Tibial nerve (tissue), 4 donors: ENCODE data around the gene CDH13.

Source experiments
- EP300 ChIP-seq, 2 donors: sonication (generic); formaldehyde crosslinking; IDR thresholded peaks; one replicate each; pipeline ENCODE4 v1.6.1; 2017; ENCODE audit warnings: antibody characterized with exemption in 2 of 2, mild to moderate bottlenecking in 1 of 2
- POLR2A ChIP-seq, 2 donors: fragments of 450-650 bp; IDR thresholded peaks; one replicate each; pipeline ENCODE4 v1.6.1; 2017; ENCODE audit warnings: antibody characterized with exemption in 2 of 2, mild to moderate bottlenecking in 2 of 2, moderate library complexity in 2 of 2
- TF ChIP-seq, protein P1 (sequence below), 5 experiments: fragments of 200-600 bp in 3 of 5; fragments of 450-650 bp in 2 of 5; sonication (generic) in 3 of 5; IDR thresholded peaks; one replicate each; pipeline ENCODE4 v1.5.1; 2016 to 2019; ENCODE audit warnings: antibody characterized with exemption in 5 of 5, mild to moderate bottlenecking in 3 of 5, moderate library complexity in 2 of 5

DNA sequence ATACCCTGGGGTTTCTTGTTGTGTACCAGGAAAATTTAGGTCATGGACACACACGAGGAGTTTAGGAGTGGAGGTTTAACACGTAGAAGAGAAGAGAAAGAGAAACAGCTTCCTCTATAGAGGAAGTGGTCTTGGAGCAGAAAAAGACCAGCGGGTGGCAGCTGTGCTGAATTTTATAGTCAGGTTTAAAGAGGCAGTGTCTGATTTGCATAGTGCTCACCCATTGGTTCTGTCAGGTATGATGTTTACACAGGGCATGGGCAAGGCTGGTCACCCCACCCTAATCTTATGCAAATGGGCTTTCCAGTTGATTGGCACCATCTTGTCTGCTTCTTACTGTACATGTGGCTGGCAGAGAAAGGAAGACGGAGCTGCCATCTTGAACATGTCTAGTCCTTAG, 309.0 kb downstream of the CDH13 start:
- TF ChIP-seq, protein P1, sequence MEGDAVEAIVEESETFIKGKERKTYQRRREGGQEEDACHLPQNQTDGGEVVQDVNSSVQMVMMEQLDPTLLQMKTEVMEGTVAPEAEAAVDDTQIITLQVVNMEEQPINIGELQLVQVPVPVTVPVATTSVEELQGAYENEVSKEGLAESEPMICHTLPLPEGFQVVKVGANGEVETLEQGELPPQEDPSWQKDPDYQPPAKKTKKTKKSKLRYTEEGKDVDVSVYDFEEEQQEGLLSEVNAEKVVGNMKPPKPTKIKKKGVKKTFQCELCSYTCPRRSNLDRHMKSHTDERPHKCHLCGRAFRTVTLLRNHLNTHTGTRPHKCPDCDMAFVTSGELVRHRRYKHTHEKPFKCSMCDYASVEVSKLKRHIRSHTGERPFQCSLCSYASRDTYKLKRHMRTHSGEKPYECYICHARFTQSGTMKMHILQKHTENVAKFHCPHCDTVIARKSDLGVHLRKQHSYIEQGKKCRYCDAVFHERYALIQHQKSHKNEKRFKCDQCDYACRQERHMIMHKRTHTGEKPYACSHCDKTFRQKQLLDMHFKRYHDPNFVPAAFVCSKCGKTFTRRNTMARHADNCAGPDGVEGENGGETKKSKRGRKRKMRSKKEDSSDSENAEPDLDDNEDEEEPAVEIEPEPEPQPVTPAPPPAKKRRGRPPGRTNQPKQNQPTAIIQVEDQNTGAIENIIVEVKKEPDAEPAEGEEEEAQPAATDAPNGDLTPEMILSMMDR (IDR thresholded peaks at IDR 0.05): no peak
- TF ChIP-seq POLR2A (IDR thresholded peaks at IDR 0.05): no peak
- TF ChIP-seq EP300 (IDR thresholded peaks at IDR 0.05): no peak
